Stimulated activated CD8-positive, alpha-beta memory T cell treated with anti-CD3 and anti-CD28 coated beads, Interleukin-2, amount 100 ng/mL, for 48 hours (primary cell): ENCODE measurements around the gene EDA2R.

Experiments used
- DNase-seq, 2 donors: peaks; one replicate each; pipeline ENCODE4 v3.0.0-alpha.2; 2020; ENCODE audit warnings: low read depth in 2 of 2

The EDA2R gene, protein sequence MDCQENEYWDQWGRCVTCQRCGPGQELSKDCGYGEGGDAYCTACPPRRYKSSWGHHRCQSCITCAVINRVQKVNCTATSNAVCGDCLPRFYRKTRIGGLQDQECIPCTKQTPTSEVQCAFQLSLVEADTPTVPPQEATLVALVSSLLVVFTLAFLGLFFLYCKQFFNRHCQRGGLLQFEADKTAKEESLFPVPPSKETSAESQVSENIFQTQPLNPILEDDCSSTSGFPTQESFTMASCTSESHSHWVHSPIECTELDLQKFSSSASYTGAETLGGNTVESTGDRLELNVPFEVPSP

DNA sequence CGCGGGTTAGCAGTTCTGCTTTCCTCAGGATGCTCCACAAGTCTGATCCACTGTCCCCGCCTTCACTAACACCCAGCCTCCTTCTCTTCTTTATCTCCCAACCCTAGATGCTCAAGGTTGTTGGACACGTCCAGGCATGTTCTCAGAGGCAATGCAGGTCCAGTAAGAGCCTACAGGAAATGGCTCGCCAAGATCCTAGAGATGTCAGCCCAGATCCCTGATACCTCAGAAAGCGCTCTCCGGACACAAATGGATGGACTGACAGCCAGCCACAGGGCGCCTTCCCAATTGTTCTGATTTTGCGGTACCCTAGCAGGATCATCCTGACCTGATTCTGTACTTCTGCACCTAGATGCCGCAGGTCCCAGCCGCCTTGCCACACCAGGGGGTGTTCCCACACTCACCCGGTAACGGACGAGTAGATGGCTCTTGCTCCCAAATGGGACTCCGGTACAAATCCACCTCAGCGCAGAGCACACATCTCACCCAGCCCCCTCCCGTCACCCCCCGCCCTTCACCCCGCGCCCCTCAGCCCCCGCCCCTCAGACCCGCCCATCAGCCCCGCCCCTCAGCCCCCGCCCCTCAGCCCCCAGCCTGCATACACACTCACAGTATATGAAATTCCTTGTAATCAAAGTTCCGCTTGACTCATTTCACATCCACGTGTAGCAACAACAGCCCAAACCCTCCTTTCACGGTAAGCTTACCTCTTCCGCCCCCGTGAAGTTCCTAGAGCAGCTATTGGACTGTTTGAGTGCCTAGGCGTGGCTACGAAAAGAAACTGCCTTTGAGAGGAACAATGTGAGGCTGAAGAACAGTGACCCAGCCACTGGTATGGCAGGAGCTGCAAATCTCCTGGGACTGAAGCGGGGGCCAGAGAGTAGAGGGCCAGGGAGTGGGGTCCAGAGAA, at the start of gene EDA2R:
EDA2R (minus strand) TSS at position 488 of the 910 bp plus-strand sequence. CDS start 23,058 bp downstream, outside the sequence.
- no peak for DNase-seq

DNA sequence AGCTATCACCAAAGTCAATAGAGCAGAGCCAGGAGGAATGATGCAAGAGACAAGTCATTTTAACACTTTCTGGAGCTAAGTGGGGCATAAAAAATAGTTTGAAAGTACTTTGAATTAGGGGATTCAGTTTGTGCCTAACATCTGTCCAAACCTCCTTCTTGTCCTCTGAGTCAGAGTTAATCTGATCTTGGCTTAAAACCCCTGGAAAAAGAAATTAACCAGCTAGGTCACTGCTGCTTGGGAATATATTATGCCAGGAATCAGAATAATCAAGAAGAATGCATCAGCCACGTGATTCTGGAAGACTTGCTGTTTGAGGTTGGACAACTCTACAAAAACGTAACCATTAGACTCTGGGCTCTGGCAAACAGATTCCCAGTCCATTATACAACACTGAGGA, 45.3 kb upstream of the EDA2R start:
- DNase-seq, result no peak

- DNase-seq, result no peak
These were observed 41.6 kb upstream of the EDA2R start for GRCh38 chrX:66680451-66680850.

GRCh38 chrX:66677430-66677829, 38.6 kb upstream of the EDA2R start:
- DNase-seq, result no peak

GRCh38 chrX:66676990-66677389, 38.1 kb upstream of the EDA2R start:
- DNase-seq, result no peak

DNA sequence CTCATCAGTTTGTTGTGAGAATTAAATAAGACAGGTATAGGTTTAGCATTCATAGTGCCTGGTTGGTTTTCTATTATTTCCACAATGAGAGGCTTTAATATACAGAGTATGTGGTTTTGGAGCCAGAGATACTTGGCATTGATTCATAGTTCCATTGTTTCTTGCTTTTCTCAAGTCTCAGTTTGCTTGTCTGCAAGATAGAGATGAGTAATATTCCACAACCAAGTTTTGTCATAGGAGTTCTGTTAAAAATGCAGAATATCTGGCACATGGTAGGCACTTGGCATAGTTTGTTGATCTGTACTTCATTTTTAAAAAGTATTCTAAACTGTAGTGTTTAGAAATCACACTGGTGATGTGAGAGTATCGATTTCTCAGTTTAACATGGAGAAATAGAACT, 37.5 kb upstream of the EDA2R start:
- DNase-seq, result no peak

DNA sequence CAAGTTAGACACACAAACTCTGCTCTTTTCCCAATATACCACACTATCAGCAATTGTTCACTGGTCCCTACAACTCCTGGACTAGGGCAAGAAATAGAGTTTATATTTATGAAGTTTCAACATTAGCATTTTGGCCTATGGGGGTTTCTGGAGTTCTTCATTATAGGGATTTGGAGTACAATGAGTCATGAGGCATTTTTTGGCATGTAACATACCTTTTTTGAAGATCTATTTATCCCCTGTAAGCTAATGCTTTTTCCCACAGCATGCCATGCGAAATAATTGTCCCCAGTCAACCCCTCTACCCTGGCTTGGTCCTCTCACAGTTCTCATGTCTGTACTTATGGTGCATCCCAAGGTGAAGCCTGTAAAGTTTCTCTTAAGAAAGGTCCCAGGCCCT, 36.7 kb upstream of the EDA2R start:
- DNase-seq, result no peak

DNA sequence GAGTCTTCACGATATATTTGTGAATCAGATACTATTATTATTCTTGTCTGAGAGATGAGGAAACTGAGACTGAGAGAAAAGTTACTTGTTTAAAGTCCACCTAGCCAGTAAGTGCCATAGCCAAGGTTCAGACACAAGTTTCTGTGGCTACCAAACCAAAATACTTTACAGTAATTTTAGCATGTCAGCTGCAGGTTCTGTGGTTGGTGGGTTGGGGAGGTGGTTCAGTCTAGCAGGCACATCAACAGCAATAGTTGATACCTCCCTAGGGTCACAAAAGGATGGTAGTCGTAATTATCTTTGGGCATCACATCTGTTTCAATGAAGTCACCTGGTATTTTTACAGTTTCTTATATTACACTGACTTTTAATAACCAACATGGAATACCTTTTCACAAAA, 35.6 kb upstream of the EDA2R start:
- no peak for DNase-seq

DNA sequence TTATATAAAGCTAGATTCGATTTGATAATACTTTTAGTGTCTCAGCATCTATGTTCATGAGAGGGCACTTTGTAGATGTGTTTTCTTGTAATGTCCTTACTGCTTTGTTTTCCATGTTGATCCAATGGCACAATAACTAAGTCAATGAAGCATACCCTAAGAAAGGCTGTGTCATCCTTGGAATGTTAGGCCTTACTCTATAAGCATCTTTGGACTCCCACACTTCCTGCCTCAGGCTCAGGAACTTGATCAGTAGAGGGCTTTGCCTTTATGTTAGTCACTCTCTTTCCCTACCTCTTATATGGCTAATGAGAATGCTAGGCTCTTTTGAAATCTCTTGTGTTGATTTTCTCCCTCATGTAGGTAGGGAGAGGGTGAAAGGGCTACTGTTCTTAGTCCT, 33.2 kb upstream of the EDA2R start:
- no peak for DNase-seq

DNA sequence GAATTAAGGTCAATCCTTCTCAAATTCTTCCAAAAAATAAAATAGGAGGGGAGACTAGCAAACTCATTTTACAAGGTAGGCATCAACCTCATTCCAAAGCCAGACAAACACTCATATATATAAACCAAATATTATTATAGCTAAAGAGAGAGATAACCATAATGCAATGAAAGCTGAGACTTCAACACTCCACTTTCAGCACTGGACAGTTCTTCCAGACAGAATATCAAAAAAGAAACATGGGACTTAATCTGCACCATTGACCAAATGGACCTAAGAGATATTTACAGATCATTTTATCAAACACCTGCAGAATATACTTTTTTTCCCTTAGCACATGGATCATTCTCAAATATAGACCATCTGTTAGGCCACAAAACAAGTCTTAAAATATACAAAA, 15.5 kb upstream of the EDA2R start:
- no peak for DNase-seq

- DNase-seq, result no peak
These were observed 3.5 kb downstream of the EDA2R start for GRCh38 chrX:66635360-66635759.

GRCh38 chrX:66634272-66634671, 4.6 kb downstream of the EDA2R start:
- DNase-seq, result no peak

DNA sequence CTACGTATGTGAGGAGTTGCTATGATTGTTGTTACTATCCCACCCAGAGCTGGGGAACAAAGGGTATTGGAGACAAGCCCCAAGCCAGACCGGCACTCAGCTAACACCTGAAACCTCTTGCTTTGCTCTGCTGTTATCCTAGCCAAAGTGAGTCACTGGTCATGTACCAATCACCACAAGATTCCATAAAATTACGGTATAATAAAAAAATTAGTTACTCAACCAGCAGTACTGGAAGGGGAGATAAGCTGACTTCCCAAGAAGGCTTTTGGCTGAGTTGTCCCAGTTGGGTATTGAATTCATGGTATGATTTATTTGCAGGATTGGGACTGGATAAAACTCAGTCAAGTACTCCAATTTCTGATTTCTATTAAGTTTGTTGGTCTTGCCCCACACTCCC, 5.3 kb downstream of the EDA2R start:
- no peak for DNase-seq

- DNase-seq, result no peak
These were observed 5.9 kb downstream of the EDA2R start for GRCh38 chrX:66632981-66633380.

GRCh38 chrX:66632473-66632872, 6.4 kb downstream of the EDA2R start:
- no peak for DNase-seq

- DNase-seq, result no peak
These were observed 13.4 kb downstream of the EDA2R start for GRCh38 chrX:66625525-66625924.

- DNase-seq, result no peak
These were observed 16.7 kb downstream of the EDA2R start for GRCh38 chrX:66622209-66622608.

GRCh38 chrX:66616944-66617343, 21.9 kb downstream of the EDA2R start:
- no peak for DNase-seq

GRCh38 chrX:66602381-66602938, 36.4 kb downstream of the EDA2R start:
- no peak for DNase-seq

DNA sequence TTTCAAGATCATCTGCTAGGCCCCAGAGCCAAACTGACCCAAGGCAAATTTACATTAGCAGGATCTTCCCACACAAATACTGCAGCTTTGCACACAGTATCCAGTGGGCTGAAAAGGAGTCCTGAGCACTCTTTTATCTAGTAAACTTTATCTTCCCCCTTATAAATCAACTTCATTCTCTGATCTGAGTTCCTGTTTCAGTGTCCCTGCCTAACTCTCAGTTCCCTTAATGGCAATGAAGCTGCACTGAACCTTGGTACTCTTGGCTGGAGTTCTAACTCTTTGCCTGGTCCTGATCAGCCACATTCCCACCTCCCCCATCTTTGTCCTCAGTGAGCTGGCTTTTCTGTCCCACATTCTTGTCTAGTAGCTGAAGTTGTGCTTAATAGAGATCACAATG, 37.4 kb downstream of the EDA2R start:
- DNase-seq, result no peak

GRCh38 chrX:66579219-66579618, 59.7 kb downstream of the EDA2R start:
- no peak for DNase-seq

DNA sequence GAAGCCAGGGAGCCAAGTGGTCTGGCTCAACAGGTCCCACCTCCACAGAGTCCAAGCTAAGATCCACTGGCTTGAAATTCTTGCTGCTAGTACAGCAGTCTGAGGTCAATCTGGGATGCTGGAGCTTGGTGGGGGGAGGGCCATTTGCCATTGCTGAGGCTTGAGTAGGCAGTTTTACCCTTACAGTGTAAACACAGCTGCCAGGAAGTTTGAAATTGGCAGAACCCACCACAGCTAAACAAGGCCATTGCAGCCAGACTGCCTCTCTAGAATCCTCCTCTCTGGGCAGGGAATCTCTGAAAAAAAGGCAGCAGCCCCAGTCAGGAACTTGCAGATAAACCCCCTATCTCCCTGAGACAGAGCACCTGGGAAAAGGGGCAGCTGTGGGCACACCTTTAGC, 84.9 kb downstream of the EDA2R start:
- no peak for DNase-seq

DNA sequence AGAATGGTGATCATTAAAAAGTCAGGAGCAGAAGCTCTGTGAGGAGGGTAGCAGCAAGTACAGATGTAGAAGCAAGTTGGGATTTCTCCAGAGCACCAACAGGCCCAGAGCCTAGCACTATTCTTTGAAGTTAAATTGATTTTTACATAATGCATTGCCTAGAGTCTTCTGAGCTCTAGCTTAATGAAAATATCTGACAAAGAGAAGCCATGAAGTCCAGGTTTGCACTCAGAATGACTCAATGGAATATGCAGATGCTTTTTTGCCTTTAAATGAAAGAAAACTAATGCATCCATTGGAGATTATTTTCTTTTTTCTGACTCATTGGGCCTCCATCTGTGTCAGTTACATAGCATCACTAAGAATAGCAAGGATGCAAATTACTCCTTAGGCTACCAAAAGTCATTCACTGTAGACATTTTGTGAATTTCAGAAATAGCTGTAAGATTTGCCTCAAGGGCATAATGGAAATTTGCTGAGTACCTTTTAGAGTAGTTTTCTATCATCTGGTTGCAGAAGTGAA, 91.0 kb downstream of the EDA2R start:
- no peak for DNase-seq
